Liver (tissue), 9 donors: ENCODE measurements around the gene MEGF11. TPM values are rescaled to one million over a fixed set of nuclear protein-coding genes. Genes with fewer than 3 reads are reported as not detected.

Experiments used
- DNase-seq: peaks from one replicate; pipeline ENCODE4 v3.0.0-alpha.2; 2017; ENCODE audit warnings: low spot score
- H3K27ac ChIP-seq, 2 donors: one replicate each; pipeline ENCODE4 v1.7.0; 2013; ENCODE audit warnings: inconsistent platforms in 2 of 2, low read length in 2 of 2, control low read depth in 1 of 2, low read depth in 1 of 2, mild to moderate bottlenecking in 1 of 2
- H3K27me3 ChIP-seq, 4 donors: one replicate each; pipeline versions ENCODE4 v1.6.1 to v1.7.0; 2013; ENCODE audit warnings: low read length in 3 of 4, inconsistent platforms in 1 of 4, mild to moderate bottlenecking in 1 of 4, moderate library complexity in 1 of 4; ENCODE audit not compliant: control insufficient read depth in 4 of 4, insufficient read depth in 4 of 4
- H3K36me3 ChIP-seq, 4 donors: one replicate each; pipeline versions ENCODE4 v1.6.1 to v1.7.0; 2013; ENCODE audit warnings: low read length in 3 of 4, mild to moderate bottlenecking in 3 of 4, low read depth in 1 of 4, moderate library complexity in 1 of 4; ENCODE audit not compliant: control insufficient read depth in 4 of 4, insufficient read depth in 3 of 4
- H3K4me1 ChIP-seq, 4 donors: one replicate each; pipeline versions ENCODE4 v1.6.1 to v1.7.0; 2013; ENCODE audit warnings: low read length in 3 of 4, mild to moderate bottlenecking in 3 of 4, moderate library complexity in 1 of 4; ENCODE audit not compliant: control insufficient read depth in 4 of 4, insufficient read depth in 4 of 4
- H3K4me3 ChIP-seq, 3 donors: one replicate each; pipeline versions ENCODE4 v1.6.1 to v1.7.0; 2013; ENCODE audit warnings: low read length in 3 of 3, control low read depth in 1 of 3, low read depth in 1 of 3, mild to moderate bottlenecking in 1 of 3
- H3K9ac ChIP-seq, 2 donors: one replicate each; pipeline ENCODE4 v1.7.0; 2013; ENCODE audit warnings: low read length in 2 of 2, mild to moderate bottlenecking in 2 of 2, moderate library complexity in 2 of 2, control low read depth in 1 of 2, low read depth in 1 of 2
- H3K9me3 ChIP-seq, 4 donors: one replicate each; pipeline versions ENCODE4 v1.6.1 to v1.7.0; 2013; ENCODE audit warnings: low read length in 3 of 4; ENCODE audit not compliant: control insufficient read depth in 4 of 4
- EGR1 ChIP-seq, 2 donors: IDR thresholded peaks; 2 replicates each; pipeline ENCODE4 v1.6.1; 2016 to 2018; ENCODE audit warnings: antibody characterized with exemption in 2 of 2, low read depth in 2 of 2
- FOXA2 ChIP-seq: IDR thresholded peaks from 2 replicates; pipeline ENCODE4 v1.6.1; 2016; ENCODE audit warnings: antibody characterized with exemption
- HNF4A ChIP-seq, 2 donors: conservative IDR thresholded peaks; 2 replicates each; pipeline ENCODE4 v1.6.1; 2016; ENCODE audit warnings: antibody characterized with exemption in 2 of 2, mild to moderate bottlenecking in 2 of 2
- HNF4G ChIP-seq: IDR thresholded peaks from 2 replicates; pipeline ENCODE4 v1.6.1; 2016; ENCODE audit warnings: antibody characterized with exemption
- JUND ChIP-seq, 2 donors: IDR thresholded peaks; 2 replicates each; pipeline ENCODE4 v1.6.1; 2016; ENCODE audit warnings: antibody characterized with exemption in 2 of 2
- NR2F2 ChIP-seq: IDR thresholded peaks from 2 replicates; pipeline ENCODE4 v1.6.1; 2016; ENCODE audit warnings: antibody characterized with exemption
- RAD21 ChIP-seq, 2 donors: IDR thresholded peaks; 2 replicates each; pipeline ENCODE4 v1.6.1; 2016; ENCODE audit warnings: antibody characterized with exemption in 2 of 2, mild to moderate bottlenecking in 2 of 2
- RXRA ChIP-seq, 2 donors: IDR thresholded peaks; 2 replicates each; pipeline ENCODE4 v1.6.1; 2017 to 2018; ENCODE audit warnings: antibody characterized with exemption in 2 of 2, mild to moderate bottlenecking in 1 of 2
- TAF1 ChIP-seq: conservative IDR thresholded peaks from 2 replicates; pipeline ENCODE4 v1.6.1; 2016; ENCODE audit warnings: antibody characterized with exemption, mild to moderate bottlenecking
- YY1 ChIP-seq: IDR thresholded peaks from 2 replicates; pipeline ENCODE4 v1.6.1; 2016; ENCODE audit warnings: antibody characterized with exemption, mild to moderate bottlenecking
- WGBS: extraction: QIAGEN DNeasy Blood & Tissue Kit; methylation state at CpG from one replicate; pipeline ENCODE4 v1.1.7; 2013; 5-methylcytosine and 5-hydroxymethylcytosine counted together
- polyA plus RNA-seq, 2 donors: library from polyadenylated mRNA; stranded (reverse) in 1 of 2; unstranded in 1 of 2; fragments of 200-250 nt in 1 of 2; fragments of >200 nt in 1 of 2; fragmentation: Nextera tagmentation in 1 of 2; extraction: Ambion mirVana in 1 of 2; gene quantifications; one replicate each; pipeline versions ENCODE4 v1.2.1 to v1.2.3, GENCODE V29; 2013 to 2015
- total RNA-seq, 2 donors: library from RNA; depleted of rRNA; stranded (reverse); fragments of >200 nt; gene quantifications; one replicate each; pipeline ENCODE4 v1.2.3, GENCODE V29; 2014
- TF ChIP-seq, protein P1 (sequence below): IDR thresholded peaks from 2 replicates; pipeline ENCODE4 v1.6.1; 2016; ENCODE audit warnings: antibody characterized with exemption
- TF ChIP-seq, protein P2 (sequence below): IDR thresholded peaks from 2 replicates; pipeline ENCODE4 v1.6.1; 2016; ENCODE audit warnings: antibody characterized with exemption
- TF ChIP-seq, protein P3 (sequence below): fragments of 150-350 bp; IDR thresholded peaks from 2 replicates; pipeline ENCODE4 v1.5.1; 2017; ENCODE audit warnings: improper control_type of control experiment, low read depth, low read length; ENCODE audit not compliant: missing input control
- TF ChIP-seq, protein P4 (sequence below): IDR thresholded peaks from 2 replicates; pipeline ENCODE4 v1.6.1; 2016; ENCODE audit warnings: antibody characterized with exemption
- donor health status: healthy.
- donor health status: healthy.
- donor health status: healthy.
- donor health status: healthy.
- donor health status: healthy.

MEGF11 gene
- total and polyA plus RNA-seq, 4 donors = under 0.01 to 0.51 (median 0.03) TPM; not detected in 1

DNA sequence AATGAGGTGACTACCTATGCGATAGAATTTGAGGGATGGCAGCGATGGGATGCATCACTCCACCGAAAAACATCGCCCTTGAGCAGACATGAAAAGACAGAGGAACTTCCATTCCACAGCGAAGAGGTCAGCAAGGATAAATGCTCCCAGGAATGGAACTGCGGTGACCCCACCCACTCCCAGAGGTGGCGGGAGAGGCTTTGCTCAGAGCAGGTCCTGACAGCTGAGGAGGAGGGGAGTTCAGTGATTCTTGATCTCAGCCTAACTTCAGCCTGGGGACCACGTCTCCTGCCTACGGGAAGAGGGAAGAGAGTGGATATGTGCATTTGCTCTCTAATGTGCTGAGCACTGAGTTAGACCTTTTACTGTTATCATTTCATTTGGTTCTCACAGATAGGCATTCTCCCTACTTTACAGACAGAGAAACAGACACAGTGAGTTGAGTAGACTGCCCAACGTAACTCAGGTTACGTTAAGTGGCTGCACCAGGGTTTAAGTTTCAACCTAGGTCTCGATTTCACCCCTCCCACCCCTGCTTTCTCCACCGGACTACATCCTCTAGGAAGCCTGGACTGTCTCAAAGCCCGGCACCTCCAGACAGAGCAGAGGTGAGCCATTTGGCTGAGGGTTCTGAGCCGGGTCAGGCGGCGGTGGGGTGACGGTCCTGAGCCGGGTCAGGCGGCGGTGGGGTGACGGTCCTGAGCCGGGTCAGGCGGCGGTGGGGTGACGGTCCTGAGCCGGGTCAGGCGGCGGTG lies 214.3 kb downstream of the MEGF11 start:
- Histone ChIP-seq H3K4me3 (no peak overlapping the region), H3K9me3 (no peaks in the 10 kb centered on the region), H3K9ac (no peak overlapping the region), H3K27ac (no peak overlapping the region), H3K36me3 (no peaks in the 10 kb centered on the region), H3K4me1 (no peaks in the 10 kb centered on the region), H3K27me3 (peaks cover 0 to 3% (median 1%) of the 10 kb centered on the region in 4 donors)
- TF ChIP-seq, protein P1, sequence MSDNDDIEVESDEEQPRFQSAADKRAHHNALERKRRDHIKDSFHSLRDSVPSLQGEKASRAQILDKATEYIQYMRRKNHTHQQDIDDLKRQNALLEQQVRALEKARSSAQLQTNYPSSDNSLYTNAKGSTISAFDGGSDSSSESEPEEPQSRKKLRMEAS = no peak
- TF ChIP-seq FOXA2 = no peak
- TF ChIP-seq, protein P2, sequence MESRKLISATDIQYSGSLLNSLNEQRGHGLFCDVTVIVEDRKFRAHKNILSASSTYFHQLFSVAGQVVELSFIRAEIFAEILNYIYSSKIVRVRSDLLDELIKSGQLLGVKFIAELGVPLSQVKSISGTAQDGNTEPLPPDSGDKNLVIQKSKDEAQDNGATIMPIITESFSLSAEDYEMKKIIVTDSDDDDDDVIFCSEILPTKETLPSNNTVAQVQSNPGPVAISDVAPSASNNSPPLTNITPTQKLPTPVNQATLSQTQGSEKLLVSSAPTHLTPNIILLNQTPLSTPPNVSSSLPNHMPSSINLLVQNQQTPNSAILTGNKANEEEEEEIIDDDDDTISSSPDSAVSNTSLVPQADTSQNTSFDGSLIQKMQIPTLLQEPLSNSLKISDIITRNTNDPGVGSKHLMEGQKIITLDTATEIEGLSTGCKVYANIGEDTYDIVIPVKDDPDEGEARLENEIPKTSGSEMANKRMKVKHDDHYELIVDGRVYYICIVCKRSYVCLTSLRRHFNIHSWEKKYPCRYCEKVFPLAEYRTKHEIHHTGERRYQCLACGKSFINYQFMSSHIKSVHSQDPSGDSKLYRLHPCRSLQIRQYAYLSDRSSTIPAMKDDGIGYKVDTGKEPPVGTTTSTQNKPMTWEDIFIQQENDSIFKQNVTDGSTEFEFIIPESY = no peak
- no peak for TF ChIP-seq HNF4G
- TF ChIP-seq NR2F2 = no peak
- no peak for TF ChIP-seq YY1
- TF ChIP-seq, protein P3, sequence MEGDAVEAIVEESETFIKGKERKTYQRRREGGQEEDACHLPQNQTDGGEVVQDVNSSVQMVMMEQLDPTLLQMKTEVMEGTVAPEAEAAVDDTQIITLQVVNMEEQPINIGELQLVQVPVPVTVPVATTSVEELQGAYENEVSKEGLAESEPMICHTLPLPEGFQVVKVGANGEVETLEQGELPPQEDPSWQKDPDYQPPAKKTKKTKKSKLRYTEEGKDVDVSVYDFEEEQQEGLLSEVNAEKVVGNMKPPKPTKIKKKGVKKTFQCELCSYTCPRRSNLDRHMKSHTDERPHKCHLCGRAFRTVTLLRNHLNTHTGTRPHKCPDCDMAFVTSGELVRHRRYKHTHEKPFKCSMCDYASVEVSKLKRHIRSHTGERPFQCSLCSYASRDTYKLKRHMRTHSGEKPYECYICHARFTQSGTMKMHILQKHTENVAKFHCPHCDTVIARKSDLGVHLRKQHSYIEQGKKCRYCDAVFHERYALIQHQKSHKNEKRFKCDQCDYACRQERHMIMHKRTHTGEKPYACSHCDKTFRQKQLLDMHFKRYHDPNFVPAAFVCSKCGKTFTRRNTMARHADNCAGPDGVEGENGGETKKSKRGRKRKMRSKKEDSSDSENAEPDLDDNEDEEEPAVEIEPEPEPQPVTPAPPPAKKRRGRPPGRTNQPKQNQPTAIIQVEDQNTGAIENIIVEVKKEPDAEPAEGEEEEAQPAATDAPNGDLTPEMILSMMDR = no peak
- no peak for TF ChIP-seq TAF1
- TF ChIP-seq JUND (IDR thresholded peaks at IDR 0.05) = no peak
- TF ChIP-seq RAD21 (IDR thresholded peaks at IDR 0.05) = no peak
- no peak for TF ChIP-seq RXRA (IDR thresholded peaks at IDR 0.05)
- TF ChIP-seq HNF4A (conservative IDR thresholded peaks at IDR 0.05) = no peak
- TF ChIP-seq, protein P4, sequence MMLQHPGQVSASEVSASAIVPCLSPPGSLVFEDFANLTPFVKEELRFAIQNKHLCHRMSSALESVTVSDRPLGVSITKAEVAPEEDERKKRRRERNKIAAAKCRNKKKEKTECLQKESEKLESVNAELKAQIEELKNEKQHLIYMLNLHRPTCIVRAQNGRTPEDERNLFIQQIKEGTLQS = no peak
- no peak for TF ChIP-seq EGR1 (IDR thresholded peaks at IDR 0.05; ENCODE audit: low read depth in 2 of 2)
- DNase-seq = no peak
- WGBS = 51% methylated on average over 22 of the region's 29 CpGs

DNA sequence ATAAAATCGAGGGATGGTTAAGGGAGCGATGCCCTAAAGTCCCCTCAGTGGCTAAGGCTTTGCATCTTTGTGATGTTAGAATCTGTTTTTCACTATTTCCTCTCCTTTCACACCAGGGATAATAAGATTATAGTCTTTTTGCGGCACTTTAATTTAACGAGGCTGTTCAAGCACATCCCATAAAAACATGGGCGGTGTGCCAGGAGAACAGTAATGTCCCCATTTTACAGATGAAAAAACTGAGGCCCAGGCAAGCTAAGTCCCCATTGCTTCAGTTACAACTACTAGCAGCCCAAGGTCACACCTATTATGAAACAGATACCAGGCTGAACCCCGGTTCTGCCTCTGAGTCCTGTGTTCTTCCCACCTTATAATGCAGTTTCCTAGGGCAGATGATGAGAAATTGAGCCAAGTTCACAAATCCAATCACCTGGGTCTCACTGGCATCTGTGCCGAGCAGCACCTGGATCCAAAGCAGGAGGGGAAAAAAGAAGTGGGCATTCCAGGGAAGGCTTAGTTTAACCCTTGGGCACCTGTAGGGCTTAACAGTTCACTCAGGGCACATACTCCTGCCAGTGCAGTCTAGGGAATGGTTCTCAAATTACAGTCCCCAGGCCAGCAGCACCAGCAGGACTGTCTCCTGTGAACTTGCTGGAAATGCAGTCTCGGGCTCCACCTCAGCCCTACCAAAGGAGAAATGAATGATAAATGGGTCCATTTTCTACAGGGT lies 215.0 kb downstream of the MEGF11 start:
- Histone ChIP-seq H3K27me3 (peaks cover 0 to 3% (median 1%) of the 10 kb centered on the region in 4 donors), H3K27ac (no peak overlapping the region), H3K4me1 (no peaks in the 10 kb centered on the region), H3K9ac (no peak overlapping the region), H3K4me3 (no peak overlapping the region), H3K9me3 (no peaks in the 10 kb centered on the region), H3K36me3 (no peaks in the 10 kb centered on the region)
- no peak for DNase-seq
- 60% methylated on average over 8 of the region's 8 CpGs for WGBS
- TF ChIP-seq, protein P4 = no peak
- TF ChIP-seq, protein P3 = no peak
- no peak for TF ChIP-seq NR2F2
- TF ChIP-seq, protein P1 = no peak
